ENCODE results near the gene CAMK2A.

The CAMK2A gene

DNA sequence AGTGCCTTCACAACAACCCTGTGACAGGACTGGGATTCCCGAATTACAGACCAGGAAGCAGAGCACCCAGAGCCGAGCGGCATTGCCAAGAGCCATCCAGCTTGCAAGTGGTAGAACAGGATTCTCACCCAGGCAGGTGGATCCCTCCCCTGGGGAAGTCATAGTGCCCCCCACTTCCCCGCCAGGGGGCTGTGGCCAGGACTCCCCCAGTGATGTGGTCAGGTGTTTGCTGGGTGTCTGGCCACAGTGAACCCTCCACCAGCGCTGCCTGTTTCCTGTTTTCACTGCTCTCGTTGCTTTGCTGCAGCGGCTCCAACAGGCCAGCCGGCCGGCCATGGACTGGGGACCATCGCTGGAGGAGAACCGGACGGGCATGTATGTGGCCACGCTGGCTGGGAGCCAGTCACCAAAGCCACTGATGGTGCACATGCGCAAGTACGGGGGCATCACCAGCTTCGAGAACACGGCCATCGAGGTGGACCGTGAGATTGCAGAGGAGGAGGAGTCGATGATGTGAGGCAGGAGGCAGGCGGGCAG is 80.4 kb downstream of the CAMK2A start:
- peak; percentile 26 for DNase-seq (ENCODE audit: low read depth)

DNA sequence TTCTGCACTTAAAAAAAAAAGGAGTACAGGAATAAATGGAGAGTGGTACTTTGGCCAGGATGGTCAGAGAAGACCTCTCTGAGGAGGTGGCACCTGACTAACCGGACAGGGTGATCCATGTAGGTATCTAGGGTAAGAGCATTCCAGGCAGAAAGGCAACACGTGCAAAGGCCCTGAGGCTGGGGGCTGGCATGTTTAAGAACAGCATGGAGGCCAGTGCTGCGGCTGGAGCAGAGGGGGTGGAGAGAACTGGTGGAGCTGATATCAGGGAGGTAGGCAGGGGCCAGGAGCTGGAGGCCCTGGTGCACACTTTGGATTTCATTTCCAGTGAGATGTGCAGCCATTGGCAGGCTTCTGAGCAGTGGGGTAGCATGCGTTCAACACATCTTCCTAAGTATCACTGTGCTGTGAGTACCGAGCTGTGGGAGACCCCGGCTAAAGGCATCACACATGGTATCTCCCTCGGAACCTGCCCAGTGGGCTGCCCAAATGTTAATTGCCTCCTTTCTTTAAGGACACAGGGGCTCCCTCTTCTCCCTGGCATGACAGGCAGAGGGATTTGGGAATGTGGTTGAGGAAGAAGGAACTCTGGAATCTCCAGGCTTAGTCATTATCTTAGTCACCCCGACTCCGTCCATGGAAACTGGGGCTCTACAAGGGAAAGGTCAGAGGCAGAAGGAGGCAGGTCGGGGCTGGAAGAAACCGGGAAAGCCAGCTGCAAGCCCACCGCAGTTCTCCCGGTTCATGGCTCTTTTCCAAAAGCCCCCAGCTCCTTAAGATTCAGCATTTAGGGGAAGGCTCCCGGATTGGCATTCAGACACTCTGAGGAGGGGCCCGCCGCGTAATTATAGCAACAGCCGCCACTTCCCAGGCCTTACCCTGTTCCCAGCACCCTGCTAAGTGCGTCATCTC is 81.1 kb downstream of the CAMK2A start:
- DNase-seq (ENCODE audit: low read depth) = peak; percentile 20

DNA sequence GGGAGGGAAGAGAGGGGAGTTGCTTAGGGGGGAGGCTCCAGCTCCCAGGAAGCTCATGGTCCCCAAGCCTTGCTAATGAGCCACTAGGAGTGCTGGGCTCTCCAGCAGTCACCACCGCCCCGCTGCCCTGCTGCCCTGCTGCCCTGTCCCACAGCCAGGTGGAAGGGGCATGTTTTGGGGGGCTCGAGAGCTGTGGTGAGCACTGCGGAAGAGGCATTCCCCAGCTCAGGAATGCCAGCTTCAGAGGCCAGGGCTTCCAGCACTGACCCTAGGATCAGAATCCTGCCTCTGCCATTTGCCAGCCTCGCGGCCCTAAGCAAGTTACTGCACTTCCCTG is 82.8 kb downstream of the CAMK2A start:
- DNase-seq (ENCODE audit: low read depth) = no peak

DNA sequence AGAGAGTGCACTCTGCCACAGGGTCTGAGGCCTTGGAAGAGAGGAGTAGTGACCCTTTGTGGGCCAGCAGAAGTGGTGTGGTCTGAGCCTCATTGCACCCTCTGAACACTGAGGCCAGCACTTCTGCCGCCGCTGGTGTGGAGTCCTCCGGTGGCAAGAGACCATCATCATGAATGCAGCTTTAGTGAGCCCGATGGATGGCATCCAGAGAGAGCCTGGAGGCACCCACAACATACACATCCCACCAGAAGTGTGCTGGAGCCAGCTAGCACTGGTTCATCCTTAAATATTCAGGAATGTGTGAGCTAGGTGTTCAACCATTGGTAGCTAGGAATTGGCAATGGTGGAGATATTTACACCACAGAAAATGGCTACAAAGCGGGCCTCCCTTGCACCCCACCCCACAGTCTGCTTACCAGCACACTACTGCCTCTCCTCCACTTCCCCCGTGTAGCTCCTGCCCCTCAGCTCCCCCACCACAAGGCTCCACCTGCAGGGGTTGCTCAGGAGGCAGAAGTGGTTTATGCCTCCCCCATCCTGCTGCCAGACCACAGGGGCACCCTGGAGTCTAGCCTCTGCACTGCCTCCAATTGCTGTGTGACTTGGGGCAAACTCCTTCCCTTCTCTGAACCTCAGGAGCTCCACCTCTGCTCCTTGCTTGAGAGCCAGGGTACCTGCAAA is 83.3 kb downstream of the CAMK2A start:
- DNase-seq (ENCODE audit: low read depth) = no peak

DNA sequence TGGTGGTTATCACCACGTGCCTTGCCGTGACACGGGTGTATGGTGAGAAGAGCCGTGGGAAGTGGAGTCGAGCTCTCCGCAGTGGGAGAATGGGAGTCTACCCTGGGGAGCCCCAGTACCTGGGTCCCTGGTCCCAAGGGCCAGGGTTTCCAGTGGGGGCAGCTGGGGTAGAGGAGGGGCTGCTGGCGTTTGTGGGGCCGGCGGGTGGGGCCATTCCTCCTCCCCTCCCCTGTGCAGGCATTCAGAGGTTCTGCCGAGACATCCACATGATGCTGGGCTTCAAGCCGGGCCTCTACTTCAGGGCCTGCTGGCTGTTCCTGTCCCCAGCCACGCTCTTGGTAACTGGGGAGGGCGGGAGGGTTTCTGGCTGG is 85.0 kb downstream of the CAMK2A start:
- DNase-seq (ENCODE audit: low read depth) = no peak

DNA sequence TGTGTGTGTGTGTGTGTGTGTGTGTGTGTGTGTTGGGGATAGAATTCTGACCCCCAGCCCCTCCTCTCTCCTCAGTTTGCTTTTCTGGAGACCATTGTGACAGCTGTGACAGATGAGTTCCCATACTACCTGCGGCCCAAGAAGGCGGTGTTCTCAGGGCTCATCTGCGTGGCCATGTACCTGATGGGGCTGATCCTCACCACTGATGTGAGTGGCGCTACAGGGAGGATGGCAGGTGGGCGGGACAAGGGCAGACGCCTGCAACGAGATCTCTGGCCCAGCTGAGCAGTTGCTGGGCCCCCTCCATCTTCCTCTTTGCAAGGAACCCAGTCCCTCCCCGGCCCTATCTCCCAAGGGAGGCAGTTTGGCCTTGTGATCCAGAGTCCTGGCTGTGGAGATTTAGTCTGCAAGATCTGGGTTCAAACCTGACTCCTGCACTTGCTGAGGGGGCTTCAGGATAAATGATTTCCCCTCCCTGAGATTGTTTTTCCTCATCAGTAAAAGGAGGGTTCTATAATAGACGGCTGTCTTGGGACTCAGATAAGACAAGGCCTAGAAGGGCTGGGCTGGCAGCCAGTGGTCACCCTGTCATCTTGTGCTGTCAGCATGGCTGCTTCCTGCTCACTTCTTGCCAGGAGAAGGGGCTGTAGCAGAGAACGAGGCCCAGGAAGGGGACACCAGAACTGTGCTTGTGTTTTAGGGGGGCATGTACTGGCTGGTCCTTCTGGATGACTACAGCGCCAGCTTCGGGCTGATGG is 85.6 kb downstream of the CAMK2A start:
- DNase-seq (ENCODE audit: low read depth) = no peak

DNA sequence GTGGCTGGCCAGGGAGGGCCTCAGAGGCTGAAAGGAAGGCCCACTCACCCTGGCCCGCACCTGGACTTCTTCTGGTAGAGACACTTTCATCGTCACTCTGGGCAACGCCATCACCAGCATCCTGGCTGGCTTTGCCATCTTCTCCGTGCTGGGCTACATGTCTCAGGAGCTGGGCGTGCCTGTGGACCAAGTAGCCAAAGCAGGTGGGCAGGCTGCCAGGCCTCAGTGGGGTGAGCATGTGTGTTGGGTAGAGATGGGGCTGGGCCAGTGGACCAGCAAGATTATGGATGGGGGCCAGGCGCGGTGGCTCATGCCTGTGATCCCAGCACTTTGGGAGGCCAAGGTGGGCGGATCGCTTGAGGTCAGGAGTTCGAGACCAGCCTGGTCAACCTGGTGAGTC is 87.1 kb downstream of the CAMK2A start:
- no peak for DNase-seq (ENCODE audit: low read depth)

DNA sequence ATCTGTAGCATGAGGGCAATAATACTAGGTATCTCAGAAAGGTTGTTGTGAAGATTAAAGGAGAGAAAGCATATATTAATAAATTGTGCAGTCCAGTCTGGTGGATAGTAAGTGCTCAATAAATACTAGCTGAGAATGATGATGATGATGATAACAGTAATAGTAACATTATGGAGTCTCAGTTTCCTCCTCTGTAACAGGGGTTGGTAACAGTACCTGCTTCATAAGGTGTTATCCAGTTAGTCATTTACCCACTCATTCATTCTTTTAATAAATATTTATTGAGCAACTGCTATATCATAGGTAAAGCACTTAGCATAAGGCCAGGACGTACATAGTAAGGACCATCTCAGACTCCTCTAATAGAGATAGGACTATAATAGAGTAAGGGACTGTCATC is 92.1 kb downstream of the CAMK2A start:
- no peak for DNase-seq (ENCODE audit: low read depth)

DNA sequence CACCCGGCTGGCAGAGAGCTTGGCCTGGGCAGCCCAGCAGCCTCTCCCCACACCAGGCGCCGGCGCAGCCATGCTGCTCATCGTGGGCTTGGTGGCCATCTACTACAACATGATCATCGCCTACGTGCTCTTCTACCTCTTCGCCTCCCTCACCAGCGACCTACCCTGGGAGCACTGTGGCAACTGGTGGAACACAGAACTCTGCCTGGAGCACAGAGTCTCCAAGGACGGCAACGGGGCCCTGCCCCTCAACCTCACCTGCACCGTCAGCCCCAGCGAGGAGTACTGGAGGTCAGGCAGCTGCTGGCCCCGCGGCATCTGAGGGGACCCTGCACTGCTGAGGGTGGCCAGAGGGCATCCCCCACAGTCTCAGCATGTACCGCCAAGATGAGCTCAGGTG is 92.6 kb downstream of the CAMK2A start:
- no peak for DNase-seq (ENCODE audit: low read depth)

DNA sequence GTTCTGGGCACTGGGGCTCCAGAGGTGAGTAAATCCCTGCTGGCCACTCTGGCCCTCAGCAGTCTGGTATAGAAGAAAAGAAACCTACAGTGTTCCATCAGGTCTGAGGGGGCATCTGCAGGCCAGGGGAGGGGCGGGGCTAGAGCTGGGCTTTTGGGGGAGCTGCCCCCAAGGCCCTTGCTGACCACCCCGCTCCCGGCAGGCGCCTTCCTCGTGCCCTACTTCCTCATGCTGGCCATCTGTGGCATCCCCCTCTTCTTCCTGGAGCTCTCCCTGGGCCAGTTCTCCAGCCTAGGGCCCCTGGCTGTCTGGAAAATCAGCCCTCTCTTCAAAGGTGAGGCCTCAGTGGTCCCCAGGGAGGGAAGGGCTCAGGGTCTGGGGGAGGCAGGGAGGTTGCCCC is 93.1 kb downstream of the CAMK2A start:
- no peak for DNase-seq (ENCODE audit: low read depth)

DNA sequence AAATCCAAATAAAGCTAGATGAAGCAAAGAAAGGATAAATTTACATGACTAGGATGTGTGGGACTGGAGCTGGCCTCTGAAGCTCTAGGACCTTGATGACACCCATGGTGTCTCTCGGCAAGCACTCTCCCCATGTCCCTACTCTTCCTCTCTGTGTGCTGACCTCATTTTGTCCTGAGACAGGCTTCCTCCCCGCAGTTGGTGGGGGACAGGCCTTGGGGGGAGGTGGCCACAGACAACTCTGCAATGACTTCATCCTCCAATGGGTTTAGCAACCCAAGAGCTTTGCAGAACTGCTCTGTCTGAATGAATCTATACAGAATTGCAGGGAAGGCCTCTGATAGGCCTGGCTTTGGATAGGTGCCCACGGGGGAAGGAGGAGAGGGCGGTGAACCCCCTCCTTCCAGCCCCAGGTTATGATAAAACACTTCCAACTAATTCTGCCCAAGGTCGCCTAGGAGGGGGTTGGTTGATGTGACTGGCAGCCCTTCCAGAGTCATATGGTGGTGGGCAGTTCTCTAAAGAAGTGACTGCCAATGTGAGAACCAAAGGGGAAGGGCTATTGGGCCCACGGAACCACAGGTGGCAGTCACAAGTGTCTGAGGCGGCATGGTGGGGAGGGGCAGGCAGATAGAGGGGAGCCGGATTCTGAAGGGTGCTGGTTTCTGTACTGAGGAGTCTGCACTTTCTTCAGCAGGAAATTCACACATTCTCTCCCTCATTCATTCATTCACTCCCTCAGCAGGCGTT is 93.7 kb downstream of the CAMK2A start:
- no peak for DNase-seq (ENCODE audit: low read depth)

DNA sequence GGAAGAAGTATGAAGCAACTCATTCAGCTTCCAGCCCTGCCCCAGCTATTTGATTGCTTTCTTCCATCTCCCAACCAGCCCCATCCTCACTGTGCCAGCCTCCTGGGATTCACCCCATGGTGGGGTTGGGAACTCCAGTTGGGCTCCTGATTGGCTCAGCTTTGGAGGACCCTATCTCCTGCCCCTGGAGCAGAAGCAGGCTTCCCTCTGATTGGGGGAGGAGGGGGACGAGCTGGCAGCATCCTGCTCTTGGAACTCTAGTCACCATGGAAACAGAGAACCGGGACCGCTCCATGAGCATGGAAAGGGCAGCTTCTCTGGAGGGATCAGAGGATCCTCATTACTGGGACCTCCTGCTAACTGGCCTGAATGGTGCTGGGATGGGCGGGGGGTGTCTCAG is 97.1 kb downstream of the CAMK2A start:
- no peak for DNase-seq (ENCODE audit: low read depth)

DNA sequence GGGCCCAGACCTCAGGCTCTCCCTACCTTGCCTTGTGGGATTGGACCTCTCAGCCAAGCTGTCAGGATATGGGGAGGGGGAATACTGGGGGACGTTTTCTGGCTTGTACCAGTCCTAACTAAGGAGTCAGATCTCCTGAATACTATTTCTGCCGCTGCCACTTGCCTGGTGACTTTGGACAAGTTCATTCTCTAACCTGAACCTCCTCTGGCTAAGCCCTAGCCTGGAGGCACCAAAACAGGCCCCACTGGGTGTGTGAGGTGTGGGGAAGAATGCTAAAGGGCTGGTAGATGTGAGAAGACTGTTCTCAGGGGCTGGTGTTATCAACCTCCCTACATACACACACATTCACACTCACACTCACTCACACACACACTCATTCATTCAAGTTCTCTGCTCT is 98.6 kb downstream of the CAMK2A start:
- DNase-seq (ENCODE audit: low read depth) = no peak

DNA sequence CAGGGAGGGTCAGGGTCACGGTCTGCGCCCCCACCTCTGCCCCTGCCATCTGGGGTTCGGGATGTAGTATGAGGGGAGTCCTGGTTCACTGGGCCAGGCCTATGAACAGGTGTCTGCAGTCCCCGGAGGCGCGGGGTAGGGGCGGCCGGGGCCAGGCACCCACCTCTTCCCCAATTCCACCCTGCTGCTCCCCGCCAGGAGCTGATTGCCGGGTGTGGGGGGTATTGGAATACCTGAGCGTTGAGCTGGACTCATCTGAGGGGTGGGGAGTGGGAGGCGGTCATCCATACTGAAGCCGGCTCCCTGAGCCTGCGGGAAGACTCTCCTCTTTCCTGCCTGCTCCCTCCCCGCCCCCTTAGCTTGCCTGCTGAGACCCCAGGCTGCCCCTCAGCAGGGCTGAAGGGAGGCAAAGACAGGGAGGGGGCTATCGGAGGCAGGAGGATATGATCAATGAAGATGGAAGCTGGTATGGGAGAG is 99.0 kb downstream of the CAMK2A start:
- no peak for DNase-seq (ENCODE audit: low read depth)

DNA sequence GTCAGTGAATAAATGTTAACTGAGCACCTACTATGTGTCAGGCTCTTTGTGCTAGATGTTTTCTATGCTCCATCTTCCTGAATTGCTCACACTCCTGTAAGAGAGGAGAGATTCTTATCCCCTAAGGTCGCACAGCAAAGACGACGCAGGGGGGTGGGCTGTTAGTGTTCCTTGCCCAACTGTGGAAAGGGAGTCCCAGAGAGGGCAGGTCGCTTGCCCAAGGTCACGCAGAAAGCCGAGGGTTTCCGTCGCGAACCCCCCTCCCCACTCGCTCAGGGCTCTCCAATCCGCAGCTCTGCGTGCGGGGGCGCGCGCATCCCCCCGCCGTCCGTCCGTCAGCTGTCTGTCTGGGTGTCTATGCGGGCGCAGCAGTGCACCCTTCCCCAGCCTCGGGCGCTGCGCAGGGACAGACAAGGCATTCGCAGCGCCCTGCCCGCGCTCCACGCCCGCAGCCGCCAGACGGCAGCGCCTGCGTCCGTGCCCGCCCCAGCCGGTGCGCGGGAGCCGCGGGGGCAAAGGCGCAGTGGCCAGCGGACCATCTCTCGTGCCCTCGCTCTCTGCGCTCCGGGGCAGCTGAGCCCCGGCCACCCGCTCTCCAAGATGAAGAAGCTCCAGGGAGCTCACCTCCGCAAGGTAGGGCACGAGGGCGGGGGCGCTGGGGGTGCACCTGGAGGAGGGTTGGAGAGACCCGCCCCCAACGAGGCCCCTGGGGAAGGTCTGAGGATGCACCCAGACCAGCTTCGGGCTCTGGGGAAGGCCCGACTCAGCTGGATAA is 99.7 kb downstream of the CAMK2A start, which contains the start of gene SLC6A7:
TSS of gene SLC6A7 (plus strand) at position 335 of the 775 bp plus-strand sequence. CDS start at position 601, 266 bp downstream.
- DNase-seq (ENCODE audit: low read depth) = no peak

DNA sequence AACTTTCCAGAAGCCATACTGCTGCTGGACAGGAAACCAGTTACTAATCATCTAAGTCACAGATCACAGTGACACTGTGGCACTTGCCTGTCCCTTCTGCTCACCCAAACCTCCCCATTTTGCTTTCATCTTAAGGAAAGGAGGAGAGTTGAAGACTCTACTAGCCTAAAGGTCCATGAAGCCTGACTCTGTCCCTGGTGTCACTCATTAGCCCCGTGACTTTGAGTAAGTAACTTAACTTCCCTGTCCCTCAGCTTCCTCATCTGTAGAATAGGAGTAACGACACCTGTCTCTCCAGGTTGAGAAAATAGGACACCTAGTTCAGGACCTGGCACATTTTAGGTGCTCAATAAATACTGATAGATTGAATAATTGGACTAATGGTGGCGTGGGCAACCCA is 100.2 kb downstream of the CAMK2A start:
- no peak for DNase-seq (ENCODE audit: low read depth)

DNA sequence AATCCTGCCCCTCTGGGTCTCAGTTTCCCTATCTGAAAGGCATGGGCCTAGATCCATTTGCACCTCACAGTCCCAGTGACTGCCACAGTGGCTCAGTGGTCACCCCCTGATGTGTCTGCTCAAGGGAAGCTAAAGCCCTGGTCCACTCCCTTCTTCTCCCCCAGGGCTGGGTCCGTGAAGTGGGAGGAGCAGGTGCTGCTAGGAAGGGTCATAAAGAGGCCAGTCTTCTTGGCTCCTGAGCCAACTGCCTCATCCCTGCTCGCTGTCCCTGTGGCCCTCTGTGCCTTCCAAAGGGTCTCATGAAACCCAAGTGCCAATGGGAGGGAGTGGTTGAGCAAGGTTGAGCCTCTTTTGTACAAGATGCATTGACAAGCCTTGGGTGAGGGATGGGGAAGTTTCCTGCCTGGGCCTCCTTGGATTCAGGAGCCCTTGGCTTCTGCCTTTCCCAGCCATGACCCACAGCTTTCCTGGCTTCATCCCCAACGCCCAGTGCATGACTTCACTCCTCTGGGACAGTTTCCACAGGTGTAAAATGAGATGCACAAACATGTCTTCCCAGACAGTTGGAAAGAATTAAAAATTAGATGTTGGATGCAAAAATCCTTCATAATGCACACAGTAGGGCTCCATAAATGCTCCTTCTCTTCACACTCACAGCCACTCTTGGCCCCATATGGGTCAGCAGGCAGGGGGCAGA is 101.3 kb downstream of the CAMK2A start:
- DNase-seq (ENCODE audit: low read depth) = no peak

DNA sequence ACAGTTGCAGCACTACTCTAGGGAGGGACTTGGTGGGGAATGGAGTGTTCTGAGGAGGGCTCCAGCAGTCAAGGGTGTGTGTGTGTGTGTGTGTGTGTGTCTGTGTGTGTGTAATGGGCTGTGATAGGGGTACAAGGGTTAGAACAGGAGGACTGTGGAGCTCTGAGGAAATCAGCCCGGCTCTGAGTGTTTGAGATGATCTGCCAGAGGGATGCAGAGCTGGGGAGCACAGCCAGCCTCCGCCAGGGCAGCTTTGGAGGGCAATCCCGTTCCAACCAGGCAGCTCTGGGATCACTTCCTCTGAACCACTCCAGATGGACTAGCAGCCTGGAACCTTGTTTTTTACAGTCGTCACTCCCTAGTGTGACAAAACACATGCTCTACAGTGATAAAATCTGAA is 102.7 kb downstream of the CAMK2A start:
- DNase-seq (ENCODE audit: low read depth) = no peak

DNA sequence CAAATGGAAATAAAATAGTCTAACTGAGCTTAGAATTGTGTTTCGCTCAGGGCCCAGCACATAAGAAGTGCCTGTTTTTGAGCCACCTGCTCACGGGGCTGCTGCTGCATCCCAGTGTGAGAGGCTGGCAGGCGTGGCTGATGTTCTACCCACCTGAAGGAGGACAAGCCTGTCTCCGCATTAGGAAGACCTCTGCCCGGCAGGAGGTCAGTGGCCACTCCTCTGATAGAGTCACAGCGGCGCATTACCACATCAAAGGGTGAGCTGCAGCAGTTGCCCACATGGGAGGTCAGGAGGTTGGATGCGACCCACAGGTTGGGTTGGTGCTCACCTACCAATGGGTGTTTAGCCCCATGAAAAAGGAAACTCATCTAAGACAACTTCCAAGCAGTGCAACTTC is 103.4 kb downstream of the CAMK2A start:
- no peak for DNase-seq (ENCODE audit: low read depth)
